GM18861 (cell line): Measurements from ENCODE around the gene CLK4.

ENCODE experiments used
- ATAC-seq: cut with Tn5 transposase; IDR thresholded peaks from one replicate; pipeline ENCODE4 v1.9.1; 2021; ENCODE audit not compliant: unreplicated experiment

The CLK4 gene

DNA sequence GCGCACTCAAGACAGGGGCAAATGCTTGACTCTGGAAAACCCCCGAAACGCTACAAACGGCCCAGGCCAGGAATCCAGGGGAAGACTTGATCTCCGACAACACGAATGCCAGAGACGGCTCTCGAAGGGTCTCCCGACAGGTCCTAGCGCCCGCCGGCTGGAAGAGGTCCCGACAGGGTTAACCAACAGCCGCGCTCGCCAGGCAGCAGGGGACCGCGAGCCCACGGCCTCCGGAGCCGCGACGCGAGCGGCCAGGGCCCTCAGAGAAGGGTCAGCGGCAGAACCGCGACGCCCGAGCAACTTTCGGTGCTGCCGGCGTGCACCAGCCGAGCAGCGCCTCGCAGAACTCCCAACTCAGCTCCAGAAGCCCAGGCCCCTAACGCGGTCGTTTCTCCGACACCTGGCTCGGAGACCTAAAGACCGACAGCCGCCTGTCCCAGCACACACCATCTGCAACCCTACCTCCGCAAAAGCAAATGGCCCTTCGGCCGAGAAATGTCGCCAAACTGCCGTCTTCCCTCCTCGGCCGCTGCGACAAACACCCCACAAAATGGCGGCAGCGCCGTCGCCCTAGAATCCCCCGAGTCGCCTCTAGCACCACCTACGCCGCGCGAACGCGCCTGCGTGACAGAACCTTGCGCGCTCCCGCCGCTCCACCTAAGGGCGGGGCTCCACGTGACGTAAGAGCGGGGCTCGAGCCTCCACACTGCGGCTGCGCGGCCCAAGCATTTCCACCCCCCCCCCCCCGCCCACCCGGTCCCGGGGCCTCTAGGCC lies at the start of gene CLK4:
TSS of gene CLK4 (minus strand) at position 567 of the 775 bp plus-strand sequence. CDS start 3,634 bp downstream, outside the sequence.
- ATAC-seq, result peak; percentile 63

DNA sequence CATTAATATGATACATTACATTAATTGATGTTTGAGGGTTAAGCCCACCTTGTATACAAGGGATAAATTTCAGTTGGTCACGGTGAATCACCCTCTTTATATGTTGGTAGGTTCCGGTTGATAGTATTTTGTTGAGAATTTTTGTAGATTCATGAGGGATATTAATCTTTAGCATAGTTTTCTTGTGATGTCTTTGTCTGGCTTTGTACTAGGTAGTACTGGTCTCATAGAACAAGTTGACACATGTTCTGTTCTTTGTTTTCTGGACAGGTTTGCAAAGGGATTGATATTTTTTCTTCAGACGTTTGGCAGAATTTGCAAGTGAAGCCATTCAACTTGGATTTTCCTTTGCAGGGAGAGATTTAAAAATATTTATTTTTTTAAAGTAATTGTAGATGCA lies 49.1 kb upstream of the CLK4 start:
- no peak for ATAC-seq

GRCh38 chr5:178674334-178674733 lies 47.5 kb upstream of the CLK4 start:
- no peak for ATAC-seq

- ATAC-seq, result no peak
Measured at GRCh38 chr5:178673801-178674295, 47.0 kb upstream of the CLK4 start.

DNA sequence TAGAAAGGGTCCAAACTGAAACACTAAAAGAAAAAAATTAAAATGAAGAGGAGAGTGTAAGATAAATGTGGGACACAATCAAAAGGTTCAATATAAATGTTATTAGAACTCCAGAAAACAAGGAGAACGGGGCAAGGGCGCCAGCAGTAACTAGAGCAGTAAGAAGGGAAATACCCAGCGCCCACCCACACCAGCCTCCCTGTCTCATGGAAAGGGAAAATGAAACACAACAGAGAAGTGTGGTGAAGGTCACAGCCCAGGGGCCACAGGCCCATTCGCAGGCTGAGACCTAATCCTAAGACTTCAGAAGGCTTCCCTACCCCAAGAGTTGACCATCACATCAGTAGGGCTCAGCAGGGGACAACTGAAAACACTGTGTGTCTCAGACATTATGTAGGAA lies 45.8 kb upstream of the CLK4 start:
- no peak for ATAC-seq

GRCh38 chr5:178671602-178672144 lies 44.8 kb upstream of the CLK4 start:
- ATAC-seq, result no peak

DNA sequence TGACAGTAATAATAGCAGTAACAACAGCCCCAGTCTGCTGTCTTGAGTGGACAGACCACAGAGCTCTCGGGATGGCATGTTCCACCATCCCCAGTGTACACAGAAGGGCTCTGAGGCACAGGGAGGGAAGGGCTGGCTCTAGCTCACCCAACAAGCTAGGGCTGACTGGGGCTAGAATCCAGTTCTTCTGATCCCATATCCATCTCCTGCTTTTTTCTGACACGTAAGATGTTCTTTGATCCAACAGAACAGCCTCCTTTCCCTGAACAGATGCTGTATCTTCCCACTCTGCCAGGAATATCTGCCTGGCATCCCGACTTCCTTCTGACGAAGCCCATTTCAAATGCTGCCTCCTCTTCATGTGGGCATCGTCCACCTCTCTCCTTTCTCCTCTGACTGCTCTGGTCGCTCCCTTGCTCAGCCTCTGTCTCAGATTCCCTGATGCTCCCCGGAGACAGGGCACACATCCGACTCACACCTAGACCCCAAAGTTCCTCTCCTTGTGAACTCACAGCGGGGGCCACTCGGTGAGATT lies 43.6 kb upstream of the CLK4 start:
- no peak for ATAC-seq

GRCh38 chr5:178668579-178668978 lies 41.7 kb upstream of the CLK4 start:
- ATAC-seq, result no peak

GRCh38 chr5:178667688-178668087 lies 40.8 kb upstream of the CLK4 start:
- no peak for ATAC-seq

DNA sequence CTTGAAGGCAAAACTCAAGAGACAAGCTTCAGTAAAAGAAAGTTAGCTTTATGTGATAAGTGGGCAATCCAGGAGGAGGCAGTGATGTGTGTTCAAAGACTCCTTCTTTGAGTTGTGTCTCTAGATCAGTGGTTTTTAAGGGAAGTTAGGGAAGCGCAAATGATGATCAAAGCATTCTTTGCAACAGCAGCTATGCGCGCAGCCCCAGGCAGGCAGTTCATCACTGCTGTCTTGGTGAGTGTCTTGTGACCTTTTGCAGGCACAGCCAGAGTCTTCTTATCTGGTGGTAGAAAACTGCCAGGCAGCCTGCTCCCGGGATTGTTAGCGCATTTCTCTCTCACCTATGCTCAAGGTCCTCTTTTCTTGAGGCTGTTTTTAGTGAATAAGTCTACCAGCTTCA lies 40.3 kb upstream of the CLK4 start:
- no peak for ATAC-seq

DNA sequence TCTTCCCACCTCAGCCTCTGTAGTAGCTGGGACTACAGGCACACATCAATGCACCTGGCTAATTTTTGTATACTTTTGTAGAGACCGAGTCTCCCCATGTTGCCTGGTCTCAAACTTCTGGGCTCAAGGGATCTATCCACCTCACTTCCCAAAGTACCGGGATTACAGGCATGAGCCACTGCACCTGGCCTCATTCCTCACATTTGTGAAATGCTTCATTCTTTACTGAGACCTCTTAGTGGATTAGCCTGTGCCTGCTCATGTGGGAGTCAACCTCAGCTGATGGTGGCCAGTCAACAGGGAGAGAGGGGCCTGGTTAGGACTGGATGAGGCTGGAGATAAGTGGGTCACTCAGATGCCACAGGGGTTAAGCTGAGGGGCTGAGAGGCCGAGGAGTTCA lies 37.3 kb upstream of the CLK4 start:
- ATAC-seq, result no peak

- ATAC-seq, result no peak
Measured at GRCh38 chr5:178662541-178662860, 35.7 kb upstream of the CLK4 start.

DNA sequence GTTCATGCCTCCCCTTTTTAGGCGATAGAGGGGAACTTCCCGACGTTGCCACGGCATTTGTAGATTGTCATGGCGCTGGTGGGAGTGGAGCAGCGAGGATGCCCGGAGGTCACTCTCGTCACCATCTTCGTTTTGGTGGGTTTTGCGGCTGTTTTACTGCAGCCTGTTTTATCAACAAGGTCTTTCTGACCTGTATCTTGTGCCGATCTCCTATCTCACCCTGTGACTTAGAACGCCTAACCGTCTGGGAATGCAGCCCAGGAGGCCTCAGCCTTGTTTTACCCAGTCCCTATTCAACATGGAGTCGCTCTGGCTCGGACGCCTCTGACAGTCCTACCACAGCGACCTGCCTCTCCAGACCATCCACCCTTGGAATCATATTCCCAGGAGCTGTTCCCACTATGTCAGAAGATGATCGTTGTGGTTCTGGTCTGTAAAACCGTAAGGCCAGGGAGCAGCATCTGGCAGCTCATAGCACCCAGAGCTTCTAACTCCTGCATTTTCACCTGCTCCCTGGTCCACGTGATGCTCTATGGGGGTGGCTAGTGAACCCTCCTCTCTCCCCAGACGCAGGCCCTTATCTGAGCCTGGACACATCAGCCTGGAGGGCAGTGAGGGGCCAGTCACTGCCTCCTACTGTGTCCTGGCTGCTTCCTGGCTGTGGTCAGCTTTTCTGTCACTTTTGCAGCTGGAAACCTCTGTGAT lies 35.1 kb upstream of the CLK4 start:
- no peak for ATAC-seq

DNA sequence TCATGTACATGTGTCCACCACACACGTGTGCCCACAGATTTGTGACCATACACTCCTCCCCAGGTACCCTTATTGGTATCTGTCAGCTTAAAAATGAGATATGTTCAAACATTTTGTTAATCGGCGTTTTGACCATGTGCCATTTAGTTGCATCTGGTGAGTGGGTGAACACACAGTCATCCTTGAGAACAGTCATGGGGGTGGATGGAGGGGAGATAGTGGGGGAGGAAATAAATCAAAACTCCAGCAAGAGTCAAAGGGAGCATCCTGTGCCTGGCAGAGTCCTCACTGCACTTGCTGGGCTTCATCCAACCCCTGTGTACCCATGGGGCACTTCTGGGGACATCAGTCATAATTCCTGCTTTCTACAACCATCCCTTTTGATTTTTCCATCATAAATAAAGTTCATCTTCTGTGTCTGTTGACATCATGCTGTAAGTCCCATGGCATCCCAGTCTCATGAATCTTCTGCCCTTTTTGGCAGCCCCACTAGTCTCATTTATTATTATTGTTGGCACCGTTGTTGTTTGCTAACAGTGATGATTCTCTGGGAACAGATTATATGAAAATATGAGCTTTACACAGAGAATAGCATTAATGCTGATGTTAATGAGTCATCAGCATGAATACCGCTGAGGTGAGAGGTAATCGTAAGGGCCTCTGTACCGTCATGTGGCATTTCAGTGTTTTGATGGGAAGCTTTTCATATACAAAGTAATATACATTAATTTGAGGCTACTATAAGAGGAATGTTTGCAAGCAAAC lies 24.4 kb upstream of the CLK4 start:
- ATAC-seq, result no peak

DNA sequence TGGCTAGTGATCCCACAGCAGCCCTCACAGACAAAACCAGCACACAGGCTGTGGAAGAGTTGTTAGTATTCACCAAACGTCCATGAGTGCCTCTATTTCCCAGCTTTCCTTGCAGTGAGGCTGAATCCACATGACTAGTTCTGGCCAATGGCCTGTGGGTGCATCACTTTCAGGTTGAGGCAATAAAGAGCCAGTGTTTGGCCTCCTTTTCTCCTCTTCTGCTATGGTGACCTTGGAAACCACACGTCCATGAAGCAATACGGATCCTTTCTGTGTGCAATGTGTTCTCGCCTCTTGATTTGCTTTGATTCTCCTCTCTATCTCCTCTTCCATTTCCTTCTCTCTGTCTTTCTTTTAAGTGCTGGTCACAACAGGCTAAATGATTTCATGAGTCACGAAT lies 23.4 kb upstream of the CLK4 start:
- ATAC-seq, result no peak

- ATAC-seq, result no peak
Measured at GRCh38 chr5:178649580-178649979, 22.7 kb upstream of the CLK4 start.

DNA sequence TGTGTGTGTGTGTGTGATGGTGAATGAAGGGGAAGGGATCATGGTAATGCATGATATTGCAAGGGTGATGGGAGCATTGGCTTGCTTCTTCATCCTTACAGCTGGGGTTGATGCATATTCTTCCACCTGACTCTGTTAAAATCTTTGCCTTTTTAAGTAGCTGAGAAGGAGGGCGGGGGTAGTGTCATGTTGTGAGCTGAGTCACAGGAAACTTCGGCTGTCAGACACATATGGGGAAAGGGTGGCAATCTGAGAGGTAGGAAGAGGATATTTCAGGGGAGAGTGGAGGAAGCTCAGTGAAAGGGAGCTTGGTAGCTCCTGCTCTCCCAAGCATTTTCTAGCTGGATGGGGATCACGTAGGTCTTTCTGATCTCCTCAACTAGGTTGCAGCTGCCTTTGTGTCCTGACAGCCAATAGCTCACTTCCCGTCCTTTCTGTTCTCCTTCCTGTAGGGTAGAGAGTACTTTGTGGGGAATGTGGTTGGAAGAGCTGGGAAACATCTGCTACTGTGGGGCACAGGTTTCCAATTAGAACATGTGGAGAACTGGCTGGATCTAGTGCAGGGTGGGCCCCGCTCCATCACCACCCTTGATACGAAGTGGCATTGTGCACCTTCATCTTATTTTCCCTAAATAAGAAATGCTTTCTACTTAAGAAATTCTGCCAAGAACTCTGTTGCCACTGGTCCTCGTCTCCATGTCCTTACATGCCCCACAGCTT lies 18.1 kb upstream of the CLK4 start:
- ATAC-seq, result no peak

GRCh38 chr5:178642351-178642909 lies 15.6 kb upstream of the CLK4 start:
- no peak for ATAC-seq

DNA sequence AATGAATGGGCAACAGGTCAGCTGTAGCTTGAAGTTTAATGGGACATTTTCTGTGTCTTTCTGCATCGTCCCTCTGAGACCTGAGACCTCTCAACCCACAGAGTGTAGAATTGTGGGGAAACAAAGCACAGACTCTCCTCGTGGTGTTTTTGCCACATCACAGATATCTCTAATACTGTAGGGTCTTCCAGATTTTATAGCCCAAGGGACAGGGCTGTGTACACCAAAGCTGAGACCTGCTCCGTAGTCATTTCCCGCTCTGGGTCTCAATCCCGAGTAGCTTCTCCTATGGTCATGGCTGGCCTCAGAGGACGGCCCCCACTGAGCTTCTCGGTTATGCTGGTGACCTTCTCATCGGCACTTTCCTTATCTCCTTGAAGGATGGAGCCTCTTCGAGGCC lies 14.9 kb upstream of the CLK4 start:
- ATAC-seq, result no peak

DNA sequence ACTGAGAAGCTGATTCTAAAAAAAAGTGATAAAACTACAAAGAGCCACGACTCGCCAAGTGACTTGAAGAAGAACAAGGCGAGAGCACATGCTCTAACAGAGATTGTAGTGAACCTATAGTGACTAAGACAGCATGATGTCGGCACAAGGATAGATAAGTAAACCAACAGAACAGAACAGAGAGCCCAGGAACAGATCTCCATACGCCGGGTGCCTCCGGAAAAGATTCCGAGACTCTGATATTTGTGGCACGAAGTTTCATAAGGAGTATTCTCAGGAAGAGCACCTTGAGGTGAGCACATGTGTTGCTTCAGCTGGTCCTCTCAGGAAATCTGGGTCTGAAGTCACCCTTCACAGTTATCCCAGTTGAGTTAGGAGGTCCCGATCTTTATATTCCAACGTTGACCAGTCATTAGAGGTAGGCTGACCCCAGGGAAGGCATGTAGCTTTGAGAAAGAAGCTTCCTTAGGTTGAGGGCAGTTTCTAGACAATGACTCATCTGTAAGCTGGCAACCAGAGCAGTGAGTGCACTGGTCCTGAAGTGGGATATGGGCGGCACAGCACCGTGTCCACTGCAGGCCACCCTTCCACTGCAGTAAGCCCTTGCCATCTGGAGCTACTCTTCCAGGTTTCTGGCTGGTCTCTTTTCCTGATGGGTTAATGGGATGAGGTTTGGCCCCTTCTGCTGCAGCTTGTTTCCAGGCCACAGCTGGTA lies 13.6 kb upstream of the CLK4 start:
- ATAC-seq, result no peak
